HEK293T (cell line): Measurements from ENCODE around the gene MTM1.

Experiments
- ARNT ChIP-seq: fragments of 450-650 bp; IDR thresholded peaks from 2 replicates; pipeline ENCODE4 v1.6.1; 2017; ENCODE audit warnings: mild to moderate bottlenecking
- FOXK2 ChIP-seq: fragments of 450-650 bp; IDR thresholded peaks from 2 replicates; pipeline ENCODE4 v1.6.1; 2016; ENCODE audit warnings: mild to moderate bottlenecking
- FOXM1 ChIP-seq: fragments of 450-650 bp; IDR thresholded peaks from 2 replicates; pipeline ENCODE4 v1.6.1; 2017; ENCODE audit warnings: mild to moderate bottlenecking, borderline replicate concordance
- NFRKB ChIP-seq: fragments of 450-650 bp; IDR thresholded peaks from 2 replicates; pipeline ENCODE4 v1.6.1; 2016; ENCODE audit warnings: mild to moderate bottlenecking, moderate library complexity
- ZNF384 ChIP-seq: fragments of 450-650 bp; IDR thresholded peaks from 2 replicates; pipeline ENCODE4 v1.6.1; 2016

GRCh38 chrX:150700107-150700506 lies 131.7 kb downstream of the MTM1 start:
- no peak for TF ChIP-seq ARNT
- TF ChIP-seq NFRKB: no peak
- TF ChIP-seq FOXM1: no peak
- no peak for TF ChIP-seq ZNF384
- no peak for TF ChIP-seq FOXK2
